ENCODE measurements around the gene ELOB.

ELOB gene

DNA sequence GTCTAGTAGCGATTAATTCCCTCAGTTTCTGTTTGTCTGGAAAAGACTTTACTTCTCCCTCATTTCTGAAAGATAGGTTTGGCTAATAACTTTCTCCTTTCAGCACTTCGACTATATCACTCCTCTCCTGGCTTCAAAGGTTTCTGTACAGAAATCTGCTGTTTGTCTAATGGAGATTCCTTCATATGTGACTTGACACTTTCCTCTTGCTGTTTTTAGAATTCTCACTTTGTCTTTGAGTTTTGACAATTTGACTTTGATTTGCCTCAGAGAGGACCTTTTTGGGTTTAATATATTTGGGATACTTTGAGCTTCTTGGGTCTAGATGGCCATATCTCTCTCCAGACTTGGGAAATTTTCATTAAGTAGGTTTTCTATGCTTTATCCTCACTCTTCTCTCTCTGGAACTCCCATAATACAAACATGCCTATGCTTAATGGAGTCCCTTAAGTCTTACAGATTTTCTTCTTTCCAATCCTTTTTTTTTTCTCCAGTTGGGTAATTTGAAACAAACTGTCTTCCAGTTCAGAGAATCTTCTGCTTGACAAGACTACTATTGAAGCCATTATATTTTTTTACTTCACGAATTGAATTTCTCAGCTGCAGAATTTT is 32.2 kb upstream of the ELOB start:
- DNase-seq, result no peak

DNA sequence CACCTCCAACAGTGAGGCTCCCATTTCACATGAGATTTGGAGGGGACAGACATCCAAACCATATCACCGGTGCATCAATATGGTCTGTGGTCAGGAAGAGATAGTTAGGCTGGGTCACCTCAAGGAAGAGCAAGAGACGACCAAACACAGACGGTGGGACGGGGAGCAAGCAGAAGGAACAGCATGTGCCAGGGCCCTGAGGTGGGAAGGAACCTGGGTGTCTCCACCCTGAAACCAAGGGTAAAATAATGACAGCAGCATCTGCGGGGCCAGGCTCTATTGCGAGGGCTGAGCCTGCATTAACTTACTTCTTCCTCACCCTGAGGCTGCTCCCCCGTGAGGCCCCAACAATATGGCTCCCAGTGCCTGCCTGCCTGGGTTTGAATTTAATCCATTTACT is 31.1 kb upstream of the ELOB start:
- DNase-seq, result no peak

DNA sequence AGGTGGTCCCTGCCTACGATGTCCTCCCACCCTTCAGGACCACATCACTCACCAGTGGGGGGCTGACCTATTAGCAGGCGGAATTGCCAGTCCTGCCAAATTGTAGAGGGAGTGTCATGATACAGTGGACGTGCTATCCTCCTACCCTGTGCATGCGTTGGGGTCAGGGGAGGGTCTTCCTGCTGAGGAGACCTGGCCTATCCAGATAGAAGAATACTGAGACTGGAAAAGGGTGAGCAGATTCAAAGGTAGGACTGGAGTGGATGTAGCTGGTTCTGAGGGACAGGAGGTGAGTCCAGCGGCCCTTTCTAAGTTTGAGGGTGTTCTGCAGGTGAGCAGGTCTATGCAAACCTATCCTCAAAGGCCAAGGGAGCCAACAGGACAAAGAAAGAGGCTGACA is 29.2 kb upstream of the ELOB start:
- DNase-seq, result no peak

DNA sequence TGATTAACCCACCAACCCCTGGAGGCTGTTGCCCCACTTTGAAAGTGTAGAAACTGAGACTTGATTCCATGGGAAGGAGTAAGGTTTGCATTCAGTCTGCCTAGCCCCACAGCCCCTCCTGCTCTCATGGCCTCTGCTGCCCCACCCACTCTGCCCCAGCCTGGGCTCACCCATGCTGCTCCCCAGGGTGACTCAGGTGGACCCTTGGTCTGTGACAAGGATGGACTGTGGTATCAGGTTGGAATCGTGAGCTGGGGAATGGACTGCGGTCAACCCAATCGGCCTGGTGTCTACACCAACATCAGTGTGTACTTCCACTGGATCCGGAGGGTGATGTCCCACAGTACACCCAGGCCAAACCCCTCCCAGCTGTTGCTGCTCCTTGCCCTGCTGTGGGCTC is 27.6 kb upstream of the ELOB start:
- DNase-seq, result no peak

DNA sequence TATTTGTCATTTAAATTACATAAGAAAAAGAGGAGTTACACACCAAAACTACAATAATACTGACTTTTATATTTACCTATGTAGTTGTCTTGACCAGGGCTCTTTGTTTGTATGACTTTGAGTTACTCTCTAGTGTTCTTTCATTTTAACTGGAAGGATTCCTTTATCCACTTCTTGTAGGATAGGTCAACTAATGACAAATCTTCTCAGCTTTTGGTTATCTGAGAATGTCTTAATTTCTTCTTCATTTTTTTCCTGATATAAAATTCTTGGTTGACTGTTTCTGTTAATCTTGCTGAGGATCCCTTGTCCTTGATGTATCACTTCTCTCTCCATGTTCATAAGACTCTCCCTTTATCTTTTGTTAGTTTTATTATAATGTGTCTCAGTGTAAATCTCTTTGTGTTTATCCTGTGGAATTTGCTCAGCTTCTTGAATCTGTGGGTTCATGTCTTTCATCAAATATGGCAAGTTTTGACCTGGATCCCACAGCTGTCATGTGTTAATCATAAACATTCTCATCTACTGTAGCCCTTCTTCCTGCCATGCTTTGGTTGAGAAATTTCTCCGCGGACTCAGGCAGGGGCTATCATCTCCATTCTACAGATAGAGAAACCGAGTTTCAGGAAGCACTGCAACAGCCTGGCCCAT is 26.6 kb upstream of the ELOB start:
- DNase-seq, result no peak

DNA sequence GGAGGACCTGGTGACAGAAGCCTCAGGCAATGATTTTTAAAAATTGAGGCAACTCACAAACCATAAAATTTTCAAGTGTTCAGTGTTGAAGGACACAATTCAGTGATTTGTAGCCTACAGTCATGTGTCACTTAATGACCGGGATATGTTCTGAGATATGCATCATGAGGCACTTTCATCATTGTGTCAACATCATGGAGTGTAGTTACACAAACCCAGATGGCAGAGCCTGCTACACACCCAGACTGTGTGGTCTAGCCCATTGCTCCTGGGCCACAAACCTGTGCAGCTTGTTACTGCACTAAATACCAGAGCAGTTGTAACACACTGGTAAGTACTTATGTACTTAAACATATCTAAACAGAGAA is 22.8 kb upstream of the ELOB start:
- no peak for DNase-seq

DNA sequence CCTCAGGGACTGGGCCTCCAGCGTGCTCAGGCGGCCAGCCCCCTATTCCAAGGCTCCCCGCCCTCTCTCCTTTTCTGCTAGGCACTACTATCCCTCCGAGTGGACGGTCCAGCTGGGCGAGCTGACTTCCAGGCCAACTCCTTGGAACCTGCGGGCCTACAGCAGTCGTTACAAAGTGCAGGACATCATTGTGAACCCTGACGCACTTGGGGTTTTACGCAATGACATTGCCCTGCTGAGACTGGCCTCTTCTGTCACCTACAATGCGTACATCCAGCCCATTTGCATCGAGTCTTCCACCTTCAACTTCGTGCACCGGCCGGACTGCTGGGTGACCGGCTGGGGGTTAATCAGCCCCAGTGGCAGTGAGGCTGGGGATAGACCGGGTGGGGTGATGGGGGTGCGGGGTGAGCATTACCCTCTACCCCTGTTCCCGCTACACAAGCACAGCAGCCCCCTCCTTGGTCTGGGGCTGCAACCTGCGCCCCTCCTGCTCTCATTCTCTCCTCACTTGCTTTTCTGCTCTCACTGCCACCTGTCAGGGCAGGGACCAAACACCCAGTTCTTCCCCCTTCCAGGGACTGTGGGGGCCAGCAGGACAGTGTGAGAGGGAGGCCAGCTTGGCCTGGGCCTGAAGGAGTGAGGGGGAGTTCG is 22.3 kb upstream of the ELOB start:
- DNase-seq, result no peak

DNA sequence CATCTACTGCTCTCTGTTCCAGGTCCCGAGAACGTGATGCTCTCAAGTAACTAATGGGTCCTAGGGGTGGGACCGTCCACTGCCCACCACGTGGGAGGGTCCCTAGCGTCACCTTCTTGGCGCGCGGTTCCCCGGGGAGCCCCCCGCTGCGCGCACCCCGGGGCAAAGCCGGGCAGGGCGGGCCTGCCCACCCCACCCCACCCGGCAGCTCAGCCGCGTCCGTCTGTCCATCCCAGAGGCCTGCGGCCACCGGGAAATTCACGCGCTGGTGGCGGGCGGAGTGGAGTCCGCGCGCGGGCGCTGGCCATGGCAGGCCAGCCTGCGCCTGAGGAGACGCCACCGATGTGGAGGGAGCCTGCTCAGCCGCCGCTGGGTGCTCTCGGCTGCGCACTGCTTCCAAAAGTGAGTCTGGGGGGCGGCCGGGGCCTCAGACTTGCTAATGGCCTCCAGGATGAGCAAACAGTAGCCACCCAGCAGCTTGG is 21.7 kb upstream of the ELOB start:
- DNase-seq, result no peak

DNA sequence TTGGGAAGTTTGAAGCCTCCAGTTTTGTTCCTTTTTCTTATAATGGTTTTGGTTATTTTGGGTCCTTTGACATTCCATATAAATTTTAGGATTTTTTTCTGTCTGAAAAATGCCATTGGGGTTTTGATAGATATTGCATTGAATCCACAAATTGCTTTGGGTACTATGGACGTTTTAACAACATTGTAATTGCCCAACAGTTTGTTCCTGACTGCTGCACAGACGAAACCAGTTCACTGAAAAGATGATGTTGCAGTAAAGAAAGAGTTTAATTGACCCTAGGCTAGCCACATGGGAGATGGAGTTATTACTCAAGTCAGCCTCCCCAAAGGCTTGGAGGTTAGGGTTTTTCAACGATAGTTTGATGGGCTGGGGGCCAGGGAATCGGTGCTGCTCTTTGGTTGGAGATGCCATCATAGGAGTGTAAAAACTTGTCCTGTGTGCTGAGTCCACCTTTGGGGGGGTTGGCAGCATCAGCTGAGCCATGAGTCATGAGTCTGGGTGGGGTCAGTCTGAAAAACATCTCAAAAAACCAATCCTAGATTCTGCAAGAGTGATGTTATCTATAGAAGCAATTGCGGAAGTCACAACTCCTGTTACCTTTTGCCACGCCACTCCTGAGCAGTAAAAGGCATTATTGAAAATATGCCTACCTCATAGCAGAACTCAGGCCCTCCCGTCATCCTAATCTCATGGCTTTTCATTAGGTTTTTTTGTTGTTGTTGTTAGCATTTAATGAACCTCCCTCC is 18.5 kb upstream of the ELOB start:
- DNase-seq, result no peak

DNA sequence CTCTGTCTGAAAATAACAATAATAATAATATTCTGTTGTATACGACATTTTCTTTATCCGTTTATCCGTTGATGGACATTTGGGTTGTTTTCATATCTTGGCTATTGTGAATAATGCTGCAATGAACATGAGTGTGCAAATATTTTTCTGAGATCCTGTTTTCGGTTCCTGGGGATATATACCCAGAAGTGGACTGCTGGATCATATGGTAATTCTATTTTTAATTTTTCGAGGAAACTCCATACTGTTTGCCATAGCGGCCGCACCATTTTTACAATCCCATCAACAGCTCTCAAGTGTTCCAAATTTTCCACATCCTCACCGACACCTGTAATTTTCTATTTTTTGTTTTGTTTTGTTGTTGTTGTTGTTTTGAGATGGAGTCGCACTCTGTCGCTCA is 15.9 kb upstream of the ELOB start:
- DNase-seq, result no peak

DNA sequence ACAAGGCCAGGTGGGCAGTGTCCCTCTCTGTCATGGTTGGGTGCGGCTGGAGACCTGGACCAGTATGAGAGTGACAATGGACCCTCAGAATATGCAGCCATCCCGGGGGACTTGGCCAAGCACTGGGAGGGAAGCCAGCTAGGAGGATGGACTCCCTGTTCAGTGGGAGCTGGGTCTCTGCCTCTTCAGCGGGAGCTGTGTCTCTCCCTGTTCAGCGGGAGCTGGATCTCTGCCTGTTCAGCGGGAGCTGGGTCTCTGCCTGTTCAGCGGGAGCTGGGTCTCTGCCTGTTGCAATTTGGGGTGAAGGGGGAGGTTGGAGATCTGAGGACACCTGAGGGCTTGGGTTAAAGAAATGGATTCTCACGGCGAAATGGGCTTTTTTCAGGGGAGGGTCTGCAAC is 14.1 kb upstream of the ELOB start:
- no peak for DNase-seq

DNA sequence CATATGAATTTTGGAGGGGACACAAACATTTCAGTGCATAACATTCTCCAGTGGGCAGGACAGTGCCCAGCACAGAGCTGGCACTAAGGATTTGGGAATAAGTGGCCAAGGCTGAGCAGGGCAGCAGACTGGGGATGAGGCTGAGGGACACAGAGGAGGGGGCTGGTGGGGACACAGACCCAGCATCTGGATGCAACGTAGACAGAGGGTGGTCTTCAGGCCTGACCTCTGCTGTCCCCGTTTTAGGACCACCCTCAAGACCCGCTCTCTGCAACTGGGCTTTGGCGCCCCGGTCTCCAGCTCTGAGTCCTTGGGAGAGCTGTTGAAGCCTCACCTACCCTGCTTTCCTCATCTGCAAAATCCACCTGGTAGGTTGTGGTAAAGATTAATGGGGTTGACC is 13.6 kb upstream of the ELOB start:
- no peak for DNase-seq

DNA sequence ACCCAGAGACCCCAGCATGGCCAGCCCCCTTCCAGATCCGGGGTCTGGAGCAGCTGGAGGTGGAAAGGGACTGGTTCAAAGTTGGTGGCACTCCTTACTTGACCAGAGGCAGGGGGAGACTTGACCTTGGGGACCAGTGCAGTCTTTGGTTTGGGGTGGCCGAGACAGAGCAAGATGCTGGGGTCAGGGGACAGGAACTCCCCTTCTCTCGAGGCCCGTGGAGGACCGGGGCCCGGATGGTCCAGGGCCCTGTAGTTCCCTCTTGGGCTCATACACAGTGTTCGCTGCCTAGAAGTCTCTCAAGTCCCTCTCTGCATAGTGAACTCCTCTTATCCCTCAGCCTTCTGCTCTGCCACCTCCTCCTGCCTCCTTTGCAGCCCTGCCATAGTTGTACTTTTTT is 10.9 kb upstream of the ELOB start:
- no peak for DNase-seq

DNA sequence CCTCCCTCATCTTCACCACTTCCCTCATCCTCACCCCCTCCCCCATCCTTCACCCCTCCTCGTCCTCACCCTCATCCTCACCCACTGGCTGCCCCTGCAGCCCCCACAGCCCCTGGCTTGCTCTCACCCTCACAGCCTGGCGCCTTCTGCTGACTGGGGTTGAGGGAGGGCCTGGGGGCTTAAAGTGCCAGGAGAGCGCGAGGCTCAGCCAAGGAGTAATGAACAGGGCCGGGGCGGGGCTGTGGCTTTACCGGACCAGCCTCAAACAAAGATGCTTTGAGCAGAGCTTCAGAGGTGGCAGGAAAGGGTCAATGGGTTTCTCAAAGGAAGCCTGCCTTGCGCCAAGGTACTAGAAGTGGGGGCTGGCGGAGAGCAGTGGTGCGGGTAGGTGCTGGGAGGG is 10.3 kb upstream of the ELOB start, which contains the start of gene PRSS33:
Gene PRSS33, minus strand, starts transcription at position 155 of the 400 bp plus-strand sequence. CDS start 1,013 bp downstream, outside the sequence.
- DNase-seq, result no peak

DNA sequence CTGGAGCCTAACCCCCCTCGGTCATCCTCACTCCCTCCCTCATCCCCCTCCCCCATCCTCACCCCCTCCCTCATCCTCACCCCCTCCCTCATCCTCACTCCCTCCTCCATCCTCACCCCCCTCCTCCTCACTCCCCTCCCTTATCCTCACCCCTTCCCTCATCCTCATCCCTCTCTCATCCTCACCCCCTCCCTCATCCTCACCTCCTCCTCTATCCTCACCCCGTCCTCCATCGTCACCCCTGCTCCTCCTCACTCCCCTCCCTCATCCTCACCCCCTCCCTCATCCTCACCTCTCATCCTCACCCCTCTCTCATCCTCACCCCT is 9.7 kb upstream of the ELOB start:
- no peak for DNase-seq

DNA sequence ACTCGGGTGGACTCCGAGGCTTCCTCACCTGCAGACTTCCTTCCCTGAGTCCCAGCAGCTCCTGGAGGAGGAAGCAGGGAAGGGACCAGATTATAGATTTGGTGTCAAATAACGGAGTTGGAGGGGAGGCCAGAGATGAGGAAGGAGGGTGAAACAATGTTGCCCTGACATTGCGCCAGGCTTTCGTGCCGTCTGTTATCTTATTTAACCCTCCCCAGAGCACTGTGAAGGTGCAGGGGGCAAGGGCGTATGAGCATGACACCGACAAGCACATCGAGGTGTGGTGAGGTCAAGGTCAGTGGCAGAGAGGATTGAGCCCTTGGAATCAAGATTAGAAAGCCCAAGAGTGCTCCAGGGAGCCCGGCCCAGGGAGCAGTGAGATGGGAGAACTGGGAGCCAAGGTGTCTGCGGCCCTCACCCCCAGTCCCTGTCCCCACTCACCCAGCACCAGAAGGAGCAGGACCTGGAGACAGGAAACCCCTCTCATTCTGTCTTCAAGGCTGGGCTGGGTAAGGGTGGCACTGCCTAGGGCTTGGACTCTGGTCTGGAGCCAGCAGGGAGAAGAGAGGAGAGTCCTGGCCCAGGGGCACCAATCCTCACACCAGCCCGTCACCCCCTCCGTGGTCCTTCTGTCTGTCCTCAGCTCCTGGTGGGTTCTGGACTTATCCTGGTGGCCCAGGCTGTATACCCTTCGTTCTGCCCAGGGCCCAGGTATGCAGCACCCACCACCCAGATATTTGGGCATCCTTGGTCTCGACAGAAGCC is 9.2 kb upstream of the ELOB start:
- no peak for DNase-seq

DNA sequence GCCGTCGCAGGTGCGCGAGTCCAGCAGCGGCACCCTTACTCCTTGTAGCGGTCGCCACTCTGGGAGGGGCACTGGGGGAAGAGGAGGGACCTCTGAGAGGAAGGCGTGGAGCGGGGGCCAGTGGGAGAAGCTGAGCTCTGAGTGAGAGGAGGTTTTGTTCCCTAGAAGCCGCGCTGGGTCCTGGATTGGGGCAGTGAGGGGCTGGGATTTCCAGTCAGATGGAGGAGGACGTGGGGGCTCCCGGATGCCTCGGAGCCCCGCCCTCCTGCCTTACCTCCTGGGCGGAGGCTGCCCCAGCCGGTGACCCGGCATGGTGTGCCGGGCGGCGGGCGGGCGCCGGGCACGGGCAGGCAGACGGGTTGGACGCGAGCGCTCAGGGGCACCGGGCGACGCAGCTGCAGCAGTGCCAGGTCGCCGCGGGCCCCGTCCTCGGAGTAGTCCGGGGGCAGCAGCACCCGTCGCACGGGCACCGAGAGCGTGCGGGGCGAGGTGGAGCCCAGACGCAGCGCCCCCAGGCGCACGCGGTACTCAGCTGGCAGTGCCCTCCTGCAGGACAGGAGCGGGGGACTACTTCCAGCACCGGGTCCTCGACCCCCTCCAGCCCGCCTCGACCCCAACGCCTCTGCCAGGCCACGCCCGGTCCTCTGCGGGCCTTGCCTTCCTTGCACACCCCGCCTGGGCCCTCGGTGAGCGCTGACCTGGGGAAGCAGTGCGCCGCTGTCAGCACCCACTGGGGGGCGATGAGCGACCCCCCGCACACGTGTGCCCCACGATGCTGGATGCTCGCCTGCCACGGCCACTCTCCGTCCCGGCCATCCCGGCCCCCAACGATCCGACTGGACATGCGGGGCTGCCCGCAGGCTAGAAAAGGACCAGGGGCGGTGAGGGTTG is 8.3 kb upstream of the ELOB start:
- no peak for DNase-seq

DNA sequence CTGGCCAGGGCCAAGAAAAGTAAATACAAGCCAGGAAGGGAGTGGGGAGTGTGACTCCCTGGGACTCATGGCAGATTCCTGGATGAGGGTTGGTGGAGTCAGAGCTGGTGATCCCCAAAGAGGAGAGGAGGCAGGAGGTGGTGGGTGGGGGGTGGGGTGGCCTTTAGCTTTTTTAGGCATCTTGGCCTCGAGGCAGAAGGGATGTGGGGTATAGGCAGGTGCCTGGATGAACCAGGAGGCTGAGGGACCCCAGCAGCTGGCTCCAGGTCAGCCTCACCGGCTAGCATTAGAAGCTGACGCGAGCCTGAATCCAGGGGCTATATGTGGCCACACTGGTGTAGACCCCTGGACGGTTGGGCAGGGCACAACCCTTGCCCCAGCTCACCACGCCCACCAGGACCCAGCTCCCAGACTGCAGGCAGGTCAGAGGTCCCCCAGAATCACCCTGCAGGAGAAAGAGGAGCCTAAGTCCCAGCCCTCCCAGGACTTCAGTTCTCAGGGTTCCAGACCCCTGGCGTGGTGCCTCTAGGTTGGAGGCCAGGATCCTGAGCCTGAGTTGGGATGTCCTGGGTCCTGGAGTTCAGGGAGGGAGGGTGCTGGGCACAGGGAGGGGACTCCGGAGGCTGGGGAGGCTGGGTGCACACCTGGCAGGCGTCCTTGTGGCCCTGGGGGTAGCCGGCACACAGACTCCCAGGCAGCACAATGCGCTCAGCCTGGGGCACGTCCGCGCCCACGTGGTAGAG is 7.4 kb upstream of the ELOB start:
- DNase-seq, result no peak

DNA sequence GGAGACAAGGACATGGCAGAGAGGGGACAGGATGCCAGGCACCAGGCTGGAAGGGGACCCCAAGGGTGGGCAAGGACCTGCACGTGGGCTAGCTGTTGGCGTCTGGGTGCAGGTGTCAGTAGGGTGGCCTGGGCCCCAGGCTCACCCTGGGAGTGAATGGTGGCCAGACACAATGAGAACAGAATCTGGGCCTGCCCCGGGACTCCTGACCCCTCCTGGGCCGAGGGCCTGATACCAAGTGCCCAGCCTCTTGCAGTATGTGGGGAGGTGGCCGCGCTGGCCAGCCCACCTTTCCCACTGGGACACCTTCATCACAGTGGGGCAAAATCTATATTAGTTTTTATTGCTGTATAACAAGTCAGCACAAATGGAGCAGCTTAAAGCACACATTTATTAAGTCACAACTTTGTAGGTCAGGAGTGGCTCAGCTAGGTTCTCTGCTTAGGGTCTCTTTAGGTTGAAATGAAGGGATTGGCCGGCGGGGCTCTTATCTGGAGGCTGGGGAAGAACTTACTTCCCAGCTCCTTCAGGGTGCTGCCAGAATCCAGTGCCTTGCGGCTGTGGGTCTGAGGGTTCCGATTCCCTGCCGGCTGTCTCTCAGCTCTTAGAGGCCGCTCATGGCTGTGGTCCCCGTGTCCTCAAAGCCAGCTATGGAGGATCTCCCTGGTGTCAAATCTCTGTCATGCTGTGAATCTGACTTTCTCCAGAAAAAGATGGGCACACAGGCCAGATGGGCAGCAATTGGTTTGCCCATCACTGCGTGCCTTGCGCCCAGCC is 6.7 kb upstream of the ELOB start:
- DNase-seq, result no peak

DNA sequence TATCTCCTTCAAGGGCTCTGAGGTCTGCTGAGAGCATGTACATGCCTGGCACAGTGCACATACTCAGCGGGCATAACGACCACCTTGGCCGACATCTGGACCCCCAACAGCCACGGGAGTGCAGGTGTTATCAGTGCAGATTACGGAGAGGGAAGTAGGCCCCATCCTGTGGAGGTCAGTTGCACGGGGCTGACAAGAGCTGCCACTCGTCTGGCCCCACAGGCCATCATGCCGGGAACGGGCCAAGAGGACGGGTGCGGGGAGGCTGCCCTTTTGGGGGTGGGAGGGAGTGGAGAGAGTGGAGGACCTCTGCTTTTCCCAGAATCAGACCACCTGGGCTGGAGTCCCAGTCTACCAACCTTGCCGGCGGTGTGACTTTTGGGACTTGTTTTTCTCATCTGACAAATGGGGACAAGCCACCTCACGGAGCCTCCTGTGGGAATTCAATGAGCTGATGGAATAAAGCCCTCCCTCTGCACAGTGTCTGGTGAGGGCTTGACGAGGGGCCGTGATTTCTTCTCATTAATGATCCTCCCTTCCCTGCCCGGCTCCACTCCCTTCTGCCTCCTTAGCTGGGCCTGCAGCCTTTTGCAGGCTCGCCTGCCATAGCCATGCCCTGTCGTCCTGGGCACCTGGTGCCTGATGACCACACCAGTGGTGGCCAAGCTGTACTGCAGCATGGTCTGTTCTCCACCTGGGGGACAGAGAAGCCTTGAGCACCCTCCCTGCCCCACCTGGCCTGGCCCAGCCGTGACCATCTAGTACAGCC is 5.7 kb upstream of the ELOB start:
- DNase-seq, result no peak

Data from CD4-positive, alpha-beta T cell treated with Interleukin-4 for 4 hours (primary cell).